ENCODE measurements around the gene RDH16. TPM values are rescaled to one million over a fixed set of nuclear protein-coding genes. Genes with fewer than 3 reads are reported as not detected.
A peak's percentile ranks its signal among the peaks of the same experiment; 100 is the strongest.

The RDH16 gene, protein sequence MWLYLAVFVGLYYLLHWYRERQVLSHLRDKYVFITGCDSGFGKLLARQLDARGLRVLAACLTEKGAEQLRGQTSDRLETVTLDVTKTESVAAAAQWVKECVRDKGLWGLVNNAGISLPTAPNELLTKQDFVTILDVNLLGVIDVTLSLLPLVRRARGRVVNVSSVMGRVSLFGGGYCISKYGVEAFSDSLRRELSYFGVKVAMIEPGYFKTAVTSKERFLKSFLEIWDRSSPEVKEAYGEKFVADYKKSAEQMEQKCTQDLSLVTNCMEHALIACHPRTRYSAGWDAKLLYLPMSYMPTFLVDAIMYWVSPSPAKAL
- under 1 TPM in 1 of 6 donors, not detected in 5; 0.41 TPM for polyA plus RNA-seq (ENCODE audit: low read depth in 6 of 6)

DNA sequence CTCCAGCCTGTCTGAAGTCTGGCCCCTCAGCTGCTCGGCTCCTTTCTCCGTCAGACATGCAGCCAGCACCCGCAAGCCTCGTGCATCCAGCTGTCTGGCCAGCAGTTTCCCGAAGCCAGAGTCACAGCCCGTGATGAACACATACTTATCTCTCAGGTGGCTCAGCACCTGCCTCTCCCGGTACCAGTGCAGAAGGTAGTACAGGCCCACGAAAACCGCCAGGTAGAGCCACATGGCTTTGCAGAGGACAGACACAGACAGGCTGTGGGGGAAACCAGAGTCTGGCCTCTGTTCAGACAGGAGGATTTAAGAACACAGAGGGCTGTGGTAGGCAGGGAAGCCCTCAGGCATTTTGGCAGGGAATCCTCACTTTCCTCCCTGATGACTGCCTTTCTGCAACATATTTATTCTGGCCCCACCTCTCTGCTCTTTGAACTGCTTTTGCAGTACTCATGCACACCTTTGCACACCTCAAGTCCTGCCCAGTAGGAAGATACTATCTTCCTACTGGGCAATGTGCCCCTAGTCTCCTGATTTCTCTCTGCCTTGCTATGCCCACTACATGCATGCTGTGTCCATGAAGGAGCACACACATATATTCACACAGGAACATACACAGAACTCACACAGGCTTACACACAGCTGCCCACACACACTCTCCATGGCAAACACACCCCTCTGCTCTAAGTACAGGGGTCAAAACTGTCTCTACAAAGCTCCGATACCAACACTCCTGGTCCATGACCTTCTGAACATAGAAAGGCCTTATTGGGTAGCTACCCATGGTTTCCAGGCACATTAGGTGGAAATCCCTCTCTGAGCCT lies at the start of gene RDH16:
Gene RDH16 (minus strand): TSS at position 380 of the 824 bp plus-strand sequence. CDS start 146 bp downstream, at position 234.
- DNase-seq = no peak
- H3K4me3 Mint-ChIP-seq = peak within 1 kb of the TSS in 1 of 8 donors; percentile 63
- H3K4me1 Mint-ChIP-seq = no peaks in the 10 kb centered on the region
- ATAC-seq (ENCODE audit: low read depth in 2 of 2) = no peak
- H3K27ac Mint-ChIP-seq = no peak within 1 kb of the TSS
- H3K9me3 Mint-ChIP-seq = peaks cover 0 to 28% (median 14%) of the 10 kb centered on the region in 7 donors
- peaks cover 13 to 41% (median 30%) of the 10 kb centered on the region in 3 donors for H3K27me3 Mint-ChIP-seq
- peaks cover 7 to 26% of the 10 kb centered on the region in 2 donors for H3K36me3 Mint-ChIP-seq

DNA sequence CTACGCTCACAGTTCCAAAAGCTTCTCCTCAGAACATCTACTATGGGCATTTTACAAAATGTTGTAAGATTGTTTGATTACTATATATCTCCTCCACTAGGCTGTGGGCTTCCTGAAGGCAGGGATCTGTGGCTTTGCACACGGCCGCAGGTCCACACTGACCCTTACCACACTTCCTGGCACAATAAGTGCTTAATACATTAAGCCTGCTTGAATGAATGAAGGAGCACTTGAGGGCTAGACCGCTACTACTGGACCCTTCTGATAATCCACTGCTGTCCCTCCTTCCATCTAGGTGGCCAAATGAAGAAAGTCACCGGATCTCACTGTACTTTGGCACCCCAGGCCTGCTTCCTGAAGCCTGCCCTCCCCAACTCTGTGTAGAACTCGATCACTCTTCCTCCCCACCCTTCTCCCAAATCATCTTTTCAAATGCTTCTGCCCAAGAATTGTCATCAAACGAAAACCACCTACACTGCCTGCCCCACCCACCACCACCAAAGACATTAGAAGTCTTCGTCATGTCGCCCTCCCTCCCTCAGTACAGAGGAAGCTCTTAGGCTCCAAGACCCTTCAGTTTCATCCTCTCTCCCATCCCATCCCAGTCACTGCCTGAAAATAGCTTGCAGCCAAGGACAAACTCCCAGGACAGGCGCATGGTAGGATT lies 49.5 kb upstream of the RDH16 start:
- no peaks in the 10 kb centered on the region for H3K9me3 Mint-ChIP-seq
- DNase-seq = no peak
- peak overlapping the region; percentile 79 to 92 (median 86) for H3K4me3 Mint-ChIP-seq
- peaks cover 7% of the 10 kb centered on the region in 2 donors for H3K36me3 Mint-ChIP-seq
- peaks cover 23 to 40% (median 38%) of the 10 kb centered on the region in 3 donors for H3K4me1 Mint-ChIP-seq
- peak in 1 of 2 donors; percentile 6 for ATAC-seq (ENCODE audit: low read depth in 2 of 2)
- H3K27me3 Mint-ChIP-seq = no peaks in the 10 kb centered on the region
- H3K27ac Mint-ChIP-seq = peak overlapping the region in 5 of 6 donors; percentile 49 to 85 (median 75)

DNA sequence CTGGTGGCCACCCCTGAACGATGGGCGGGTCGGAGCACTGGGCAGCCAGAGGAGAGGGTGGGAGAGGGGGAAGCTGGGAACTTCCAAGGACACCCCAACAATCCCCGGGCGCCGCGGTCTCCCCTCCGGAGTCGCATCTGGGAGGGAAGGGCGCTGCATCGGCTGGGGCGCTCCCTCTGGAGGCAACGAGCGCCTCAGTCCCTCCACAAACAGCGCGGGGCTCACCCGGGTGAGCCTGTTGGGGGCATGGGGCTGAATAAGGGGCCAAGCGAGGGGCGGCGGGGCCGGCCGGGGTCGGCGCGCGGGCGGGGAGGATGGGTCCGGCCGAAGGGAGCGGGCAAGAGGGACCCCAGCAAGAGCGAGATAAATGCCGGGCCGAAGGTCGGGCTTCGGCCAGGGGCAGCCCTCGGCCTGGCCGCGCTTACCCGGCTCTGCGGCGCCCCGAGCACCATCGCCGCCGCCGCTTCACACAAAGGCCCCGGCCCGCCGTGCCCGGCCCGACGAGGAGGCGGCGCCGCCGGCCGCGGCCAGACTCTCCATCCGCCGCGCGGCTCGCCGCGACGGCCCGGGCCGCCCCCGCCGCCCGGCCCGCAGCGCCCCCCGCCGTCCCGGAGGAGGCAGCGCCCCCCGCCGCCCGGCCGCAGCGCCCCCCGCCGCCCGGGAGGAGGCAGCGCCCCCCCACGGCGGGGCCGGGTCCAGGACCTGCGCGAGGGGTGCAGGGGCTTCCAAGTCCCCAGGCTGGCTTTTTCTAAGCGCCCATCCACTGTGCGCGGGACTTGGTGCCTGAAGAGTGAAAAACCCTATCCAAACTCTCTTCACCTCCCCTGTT lies 48.8 kb upstream of the RDH16 start, which contains the start of gene ZBTB39:
Gene ZBTB39 (minus strand): TSS at position 567 of the 829 bp plus-strand sequence. CDS start 1,629 bp downstream, outside the sequence.
- Mint-ChIP-seq H3K36me3 (peaks cover 7% of the 10 kb centered on the region in 2 donors), H3K4me1 (peaks cover 27 to 48% (median 46%) of the 10 kb centered on the region in 3 donors), H3K27ac (peak within 1 kb of the TSS; percentile 67 to 95 (median 85)), H3K27me3 (no peaks in the 10 kb centered on the region), H3K4me3 (peak within 1 kb of the TSS; percentile 84 to 96 (median 92)), H3K9me3 (no peaks in the 10 kb centered on the region)
- peak; percentile 90 to 93 for ATAC-seq (ENCODE audit: low read depth in 2 of 2)
- DNase-seq = peak; percentile 76

DNA sequence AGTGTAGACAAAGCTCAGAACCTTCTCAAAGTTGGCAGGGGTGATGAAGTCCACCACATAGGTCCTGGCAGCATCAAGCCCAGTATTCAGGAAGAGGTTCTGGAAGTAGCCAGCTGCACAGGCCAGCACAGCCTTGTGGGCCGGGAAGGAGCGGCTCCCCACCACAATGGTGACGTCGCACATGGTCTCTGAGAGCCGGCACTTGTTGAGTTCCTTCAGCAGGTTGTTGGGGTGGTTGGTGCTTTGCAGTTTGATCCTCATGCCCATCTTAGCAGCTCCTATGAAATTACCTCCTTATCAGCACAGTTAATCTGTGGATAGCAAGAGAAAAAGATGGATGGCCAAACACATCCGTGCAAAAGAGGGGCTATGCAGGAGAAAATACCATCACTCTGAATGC lies 47.2 kb upstream of the RDH16 start:
- DNase-seq (no peak), ATAC-seq (ENCODE audit: low read depth in 2 of 2) (no peak)
- no peaks in the 10 kb centered on the region for H3K27me3 Mint-ChIP-seq
- H3K4me1 Mint-ChIP-seq = peaks cover 34 to 59% (median 57%) of the 10 kb centered on the region in 3 donors
- no peaks in the 10 kb centered on the region for H3K9me3 Mint-ChIP-seq
- H3K4me3 Mint-ChIP-seq = peak overlapping the region in 6 of 8 donors; percentile 5 to 95 (median 90)
- H3K36me3 Mint-ChIP-seq = peaks cover 7% of the 10 kb centered on the region in 2 donors
- H3K27ac Mint-ChIP-seq = peak overlapping the region in 1 of 6 donors; percentile 47

DNA sequence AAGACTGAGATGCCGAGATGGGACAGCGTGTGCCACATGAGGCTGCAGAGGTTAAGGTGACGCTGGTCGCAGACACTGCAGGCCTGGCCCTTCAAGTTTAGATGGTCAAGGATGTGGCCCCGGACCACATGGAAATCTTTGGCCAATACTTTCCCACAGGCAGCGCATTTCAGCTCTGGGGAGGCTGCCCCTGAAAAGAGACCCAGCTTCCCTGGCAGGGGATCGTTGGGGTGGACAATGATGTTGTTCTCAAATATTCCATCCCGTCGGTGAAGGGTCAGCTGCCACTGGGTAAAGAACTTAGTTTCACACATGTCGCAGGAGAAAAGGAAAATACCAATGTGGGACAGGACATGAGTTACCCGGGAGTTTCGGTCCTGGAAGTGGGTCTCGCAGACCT lies 46.0 kb upstream of the RDH16 start:
- H3K4me3 Mint-ChIP-seq = peak overlapping the region in 2 of 8 donors; percentile 19 to 92
- H3K27ac Mint-ChIP-seq = peak overlapping the region in 1 of 6 donors; percentile 24
- peaks cover 43 to 71% (median 70%) of the 10 kb centered on the region in 3 donors for H3K4me1 Mint-ChIP-seq
- no peaks in the 10 kb centered on the region for H3K27me3 Mint-ChIP-seq
- ATAC-seq (ENCODE audit: low read depth in 2 of 2) = no peak
- peaks cover 7% of the 10 kb centered on the region in 2 donors for H3K36me3 Mint-ChIP-seq
- no peaks in the 10 kb centered on the region for H3K9me3 Mint-ChIP-seq
- no peak for DNase-seq

DNA sequence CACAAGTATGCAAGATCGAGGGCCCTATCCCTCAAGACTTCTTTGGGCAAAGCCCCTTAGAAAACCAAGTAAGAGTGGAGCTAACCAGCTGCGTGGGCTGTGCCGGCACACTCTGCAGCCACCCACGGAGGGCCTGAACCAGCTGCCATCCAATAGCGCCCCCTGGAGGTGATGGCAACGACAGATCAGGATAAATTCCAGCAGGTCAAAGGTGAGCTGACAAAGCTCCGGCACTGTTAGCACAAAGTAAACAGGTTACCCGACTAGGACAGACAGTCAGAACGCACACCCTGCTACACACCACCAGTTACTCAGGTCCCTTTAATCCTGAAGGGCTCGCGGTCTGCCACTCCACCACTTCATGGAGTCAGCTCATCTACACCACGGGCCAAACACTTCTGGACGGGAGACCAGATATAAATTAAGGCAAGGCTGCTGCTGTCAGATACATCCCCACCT lies 44.1 kb upstream of the RDH16 start:
- H3K4me1 Mint-ChIP-seq = peaks cover 44 to 70% (median 59%) of the 10 kb centered on the region in 3 donors
- H3K27me3 Mint-ChIP-seq = no peaks in the 10 kb centered on the region
- DNase-seq (peak; percentile 54), ATAC-seq (ENCODE audit: low read depth in 2 of 2) (peak; percentile 42 to 47)
- H3K27ac Mint-ChIP-seq = no peak overlapping the region
- peaks cover 7 to 12% of the 10 kb centered on the region in 2 donors for H3K36me3 Mint-ChIP-seq
- H3K9me3 Mint-ChIP-seq = no peaks in the 10 kb centered on the region
- peak overlapping the region in 1 of 8 donors; percentile 62 for H3K4me3 Mint-ChIP-seq

DNA sequence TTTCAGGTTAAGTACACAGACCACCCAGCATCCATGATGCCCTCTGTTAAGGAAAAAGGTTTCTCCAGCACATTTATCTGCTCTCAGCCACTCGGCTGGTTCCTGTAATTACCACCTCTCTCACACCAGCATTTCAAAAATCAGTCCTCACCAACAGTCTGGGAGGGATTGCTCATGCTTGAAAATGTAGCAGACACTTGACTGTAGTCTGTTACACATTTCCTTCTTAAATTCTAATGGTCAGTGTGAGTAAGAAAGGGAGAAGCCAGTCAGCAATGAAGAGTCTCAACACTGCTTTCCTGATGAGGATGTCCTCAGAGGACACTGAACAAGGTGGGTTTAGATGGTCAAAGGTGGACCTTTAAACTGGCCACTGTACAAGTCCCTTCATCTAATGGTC lies 43.0 kb upstream of the RDH16 start:
- peaks cover 43 to 65% (median 53%) of the 10 kb centered on the region in 3 donors for H3K4me1 Mint-ChIP-seq

DNA sequence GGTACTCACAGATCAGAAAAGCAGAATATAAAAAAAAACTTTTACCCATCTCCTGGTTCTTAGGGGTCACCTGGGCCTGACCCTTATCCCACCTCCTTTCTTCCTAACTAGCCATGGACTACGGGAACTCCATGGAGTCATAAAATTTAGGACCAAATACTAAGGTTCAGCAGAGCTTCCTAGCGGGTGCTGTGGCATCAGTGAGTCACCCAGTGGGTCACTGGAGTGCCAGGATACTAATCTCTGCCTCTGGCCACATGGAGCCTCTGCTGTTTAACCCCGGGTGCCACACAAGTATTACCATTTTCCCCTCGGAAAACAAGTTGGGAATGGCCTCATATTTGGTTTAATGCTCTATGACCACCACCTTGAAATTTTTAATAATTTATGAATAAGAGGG lies 42.0 kb upstream of the RDH16 start:
- Mint-ChIP-seq H3K27ac (peak overlapping the region in 5 of 6 donors; percentile 17 to 80 (median 77)), H3K27me3 (no peaks in the 10 kb centered on the region), H3K9me3 (no peaks in the 10 kb centered on the region), H3K36me3 (peaks cover 12 to 17% of the 10 kb centered on the region in 2 donors), H3K4me1 (peaks cover 41 to 55% (median 47%) of the 10 kb centered on the region in 3 donors), H3K4me3 (peak overlapping the region in 1 of 8 donors; percentile 28)
- DNase-seq = no peak
- ATAC-seq (ENCODE audit: low read depth in 2 of 2) = no peak

More for the DNA sequence above, 43.0 kb upstream of the RDH16 start:
- Mint-ChIP-seq H3K27ac (peak overlapping the region in 3 of 6 donors; percentile 54 to 80 (median 77)), H3K9me3 (no peaks in the 10 kb centered on the region), H3K27me3 (no peaks in the 10 kb centered on the region), H3K36me3 (peaks cover 12 to 17% of the 10 kb centered on the region in 2 donors), H3K4me3 (no peak overlapping the region)
- no peak for DNase-seq
- ATAC-seq (ENCODE audit: low read depth in 2 of 2) = no peak

DNA sequence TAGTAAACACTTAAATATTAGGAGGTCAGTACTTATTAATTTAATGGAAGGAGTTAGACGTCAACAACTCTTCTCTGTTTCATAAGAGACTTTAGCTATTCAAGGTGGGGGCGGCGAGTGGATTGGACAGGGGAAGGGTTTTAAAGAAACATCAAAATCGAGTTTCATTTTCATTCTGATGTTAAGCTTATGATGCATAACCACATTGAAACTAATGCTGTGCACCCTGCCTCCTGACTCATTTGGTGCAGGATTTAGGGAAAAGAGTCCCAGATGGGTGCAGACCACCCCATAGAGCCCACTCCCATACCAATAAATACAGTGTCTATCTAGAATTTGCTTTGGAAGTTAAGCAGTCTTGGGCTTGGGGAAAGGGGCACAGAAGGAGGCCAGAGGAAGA lies 41.6 kb upstream of the RDH16 start:
- Mint-ChIP-seq H3K4me1 (peaks cover 37 to 51% (median 43%) of the 10 kb centered on the region in 3 donors), H3K4me3 (peak overlapping the region in 5 of 8 donors; percentile 3 to 28 (median 10)), H3K27ac (peak overlapping the region in 4 of 6 donors; percentile 44 to 80 (median 63)), H3K9me3 (no peaks in the 10 kb centered on the region), H3K27me3 (no peaks in the 10 kb centered on the region), H3K36me3 (peaks cover 8 to 12% of the 10 kb centered on the region in 2 donors)
- DNase-seq (no peak), ATAC-seq (ENCODE audit: low read depth in 2 of 2) (peak; percentile 62 to 68)

DNA sequence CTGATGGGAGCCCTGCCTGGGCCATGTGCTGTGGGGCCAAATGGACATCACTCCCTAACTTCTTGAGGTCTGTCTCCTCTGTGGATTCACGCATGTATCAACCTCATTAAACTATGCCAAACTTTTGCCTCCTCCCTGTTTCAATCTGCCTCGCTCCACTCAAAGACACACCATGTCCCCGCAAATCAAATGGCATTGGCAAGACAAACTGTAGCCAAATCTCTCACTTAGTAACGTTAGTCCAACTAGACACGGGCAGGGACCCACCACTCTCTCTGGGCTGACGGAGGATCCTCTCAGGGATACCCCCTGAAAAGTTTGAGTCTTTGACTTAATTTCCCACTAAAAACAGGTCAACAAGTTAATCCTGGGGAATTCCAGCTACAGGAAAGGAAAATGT lies 40.9 kb upstream of the RDH16 start:
- H3K9me3 Mint-ChIP-seq = no peaks in the 10 kb centered on the region
- DNase-seq (no peak), ATAC-seq (ENCODE audit: low read depth in 2 of 2) (no peak)
- peaks cover 4 to 10% of the 10 kb centered on the region in 2 donors for H3K36me3 Mint-ChIP-seq
- H3K27ac Mint-ChIP-seq = peak overlapping the region in 3 of 6 donors; percentile 11 to 80 (median 26)
- peaks cover 35 to 47% (median 42%) of the 10 kb centered on the region in 3 donors for H3K4me1 Mint-ChIP-seq
- H3K4me3 Mint-ChIP-seq = no peak overlapping the region
- no peaks in the 10 kb centered on the region for H3K27me3 Mint-ChIP-seq

DNA sequence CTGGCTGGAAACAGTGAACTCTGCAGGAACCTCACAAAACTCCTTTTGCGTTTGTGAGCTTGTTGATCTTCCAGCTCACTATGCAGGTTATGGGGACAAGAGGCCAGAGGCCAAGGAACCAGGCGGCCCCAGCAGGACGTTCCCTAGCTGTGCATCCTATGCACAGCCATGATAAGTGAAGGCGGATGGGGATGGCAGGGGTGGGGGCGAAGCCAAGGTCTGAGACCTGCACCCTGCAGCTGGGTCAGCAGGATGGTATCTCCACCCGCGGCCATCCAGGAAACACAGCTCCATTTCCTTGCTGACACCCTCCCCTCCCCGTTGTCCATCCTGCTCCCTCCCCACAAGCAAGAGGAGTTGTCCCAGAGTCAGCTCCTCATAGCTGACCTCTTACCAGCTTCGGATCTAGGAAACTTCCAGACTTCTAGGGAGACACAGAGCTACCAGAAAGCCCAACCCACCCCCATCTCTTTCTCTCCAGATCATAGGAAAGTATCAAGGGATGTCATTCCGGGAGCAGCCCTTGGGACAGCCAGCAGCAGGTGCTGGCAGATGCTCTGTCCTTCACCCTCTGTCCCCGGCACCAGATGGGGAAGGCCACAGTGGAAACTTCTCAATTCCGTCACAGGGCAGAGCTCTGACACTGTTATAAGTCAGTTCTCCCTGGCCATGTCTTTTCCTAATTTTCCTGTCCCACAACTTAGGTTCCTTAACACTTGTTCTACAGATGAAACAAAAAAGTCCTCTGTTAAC lies 39.6 kb upstream of the RDH16 start:
- Mint-ChIP-seq H3K27me3 (no peaks in the 10 kb centered on the region), H3K4me3 (peak overlapping the region in 1 of 8 donors; percentile 25), H3K27ac (peak overlapping the region in 1 of 6 donors; percentile 34), H3K4me1 (peaks cover 32 to 41% (median 35%) of the 10 kb centered on the region in 3 donors), H3K9me3 (no peaks in the 10 kb centered on the region), H3K36me3 (peaks cover 4 to 10% of the 10 kb centered on the region in 2 donors)
- DNase-seq (no peak), ATAC-seq (ENCODE audit: low read depth in 2 of 2) (no peak)

All from naive B cell (primary cell).